WTC11 (cell line): ENCODE results near the gene MSANTD1. TPM values are rescaled to one million over a fixed set of nuclear protein-coding genes. Genes with fewer than 3 reads are reported as not detected.
A peak's percentile ranks its signal among the peaks of the same experiment; 100 is the strongest.

ENCODE experiments used
- ATAC-seq: fragments of 200-7000 bp; cut with Tn5 transposase; 2 replicates; pipeline ENCODE4 v1.10.0; 2021; ENCODE audit warnings: mild to moderate bottlenecking, moderate library complexity
- CTCF ChIA-PET: fragments of 300-600 bp; sonication (Branson Sonifier 250); formaldehyde crosslinking; loops from one replicate; lab custom pipeline; 2021; ENCODE audit warnings: antibody characterized with exemption; lab: Charles Lee
- POLR2A ChIA-PET: fragments of 350-600 bp; sonication (Branson Sonifier 250); formaldehyde crosslinking; loops from one replicate; lab custom pipeline; 2021; ENCODE audit warnings: antibody characterized with exemption; lab: Charles Lee
- DNase-seq: peaks from one replicate; pipeline ENCODE4 v3.0.0; 2021; ENCODE audit warnings: low spot score
- H3K27ac Mint-ChIP-seq: 2 replicates; pipeline ENCODE4 v1.8.0; 2021; ENCODE audit warnings: mixed read lengths
- H3K27me3 Mint-ChIP-seq: 2 replicates; pipeline ENCODE4 v1.8.0; 2021; ENCODE audit warnings: low read depth, mild to moderate bottlenecking, moderate library complexity, mixed read lengths
- H3K36me3 Mint-ChIP-seq: 2 replicates; pipeline ENCODE4 v1.8.0; 2021; ENCODE audit warnings: mixed read lengths
- H3K4me1 Mint-ChIP-seq: 2 replicates; pipeline ENCODE4 v1.8.0; 2022; ENCODE audit warnings: mixed read lengths
- H3K4me3 Mint-ChIP-seq: 2 replicates; pipeline ENCODE4 v1.8.0; 2021; ENCODE audit warnings: mild to moderate bottlenecking, moderate library complexity, mixed read lengths
- H3K9me3 Mint-ChIP-seq: 2 replicates; pipeline ENCODE4 v1.8.0; 2021; ENCODE audit warnings: mixed read lengths
- E2F1 ChIP-seq: sonication (generic); formaldehyde crosslinking; IDR thresholded peaks from 2 replicates; pipeline ENCODE4 v1.8.0; 2022; ENCODE audit warnings: mild to moderate bottlenecking, missing genetic modification reagents
- ELF4 ChIP-seq: sonication (generic); formaldehyde crosslinking; IDR thresholded peaks from 2 replicates; pipeline ENCODE4 v1.8.1; 2022; ENCODE audit warnings: low read depth, mild to moderate bottlenecking, moderate library complexity, missing genetic modification reagents
- ESRRA ChIP-seq: sonication (generic); formaldehyde crosslinking; IDR thresholded peaks from 2 replicates; pipeline ENCODE4 v1.8.1; 2022; ENCODE audit warnings: mild to moderate bottlenecking, missing genetic modification reagents, borderline replicate concordance
- FOXK1 ChIP-seq: sonication (generic); formaldehyde crosslinking; IDR thresholded peaks from 2 replicates; pipeline ENCODE4 v1.8.0; 2022; ENCODE audit warnings: mild to moderate bottlenecking, moderate library complexity, missing genetic modification reagents
- FOXP4 ChIP-seq: sonication (generic); formaldehyde crosslinking; IDR thresholded peaks from 2 replicates; pipeline ENCODE4 v1.8.0; 2022; ENCODE audit warnings: mild to moderate bottlenecking, missing genetic modification reagents
- MAX ChIP-seq: sonication (generic); formaldehyde crosslinking; IDR thresholded peaks from 2 replicates; pipeline ENCODE4 v1.8.0; 2022; ENCODE audit warnings: mild to moderate bottlenecking, missing genetic modification reagents
- NR2C2 ChIP-seq: sonication (generic); formaldehyde crosslinking; IDR thresholded peaks from 2 replicates; pipeline ENCODE4 v1.8.0; 2022; ENCODE audit warnings: mild to moderate bottlenecking, missing genetic modification reagents
- PREB ChIP-seq: sonication (generic); formaldehyde crosslinking; IDR thresholded peaks from 2 replicates; pipeline ENCODE4 v1.8.1; 2022; ENCODE audit warnings: mild to moderate bottlenecking, missing genetic modification reagents, moderate library complexity, borderline replicate concordance
- SMAD3 ChIP-seq: sonication (generic); formaldehyde crosslinking; IDR thresholded peaks from 2 replicates; pipeline ENCODE4 v1.8.0; 2022; ENCODE audit warnings: missing genetic modification reagents, mild to moderate bottlenecking, borderline replicate concordance
- TEAD4 ChIP-seq: sonication (generic); formaldehyde crosslinking; IDR thresholded peaks from 2 replicates; pipeline ENCODE4 v1.8.0; 2022; ENCODE audit warnings: mild to moderate bottlenecking, missing genetic modification reagents
- TP53 ChIP-seq: sonication (generic); formaldehyde crosslinking; IDR thresholded peaks from 2 replicates; pipeline ENCODE4 v1.8.1; 2023; ENCODE audit warnings: mild to moderate bottlenecking, missing genetic modification reagents
- ZBTB43 ChIP-seq: sonication (generic); formaldehyde crosslinking; IDR thresholded peaks from 2 replicates; pipeline ENCODE4 v1.8.1; 2023; ENCODE audit warnings: mild to moderate bottlenecking, missing genetic modification reagents
- ZMAT4 ChIP-seq: fragments of 250-450 bp; sonication (Bioruptor Pico); IDR thresholded peaks from 2 replicates; pipeline ENCODE4 v1.9.0; 2021; ENCODE audit warnings: mild to moderate bottlenecking
- ZNF138 ChIP-seq: sonication (generic); formaldehyde crosslinking; conservative IDR thresholded peaks from 2 replicates; pipeline ENCODE4 v1.8.1; 2022; ENCODE audit warnings: mild to moderate bottlenecking, moderate library complexity, missing genetic modification reagents
- ZNF219 ChIP-seq: sonication (generic); formaldehyde crosslinking; IDR thresholded peaks from 2 replicates; pipeline ENCODE4 v1.8.0; 2023; ENCODE audit warnings: missing genetic modification reagents, mild to moderate bottlenecking, borderline replicate concordance
- ZNF232 ChIP-seq: sonication (generic); formaldehyde crosslinking; IDR thresholded peaks from 2 replicates; pipeline ENCODE4 v1.8.0; 2022; ENCODE audit warnings: mild to moderate bottlenecking, missing genetic modification reagents
- ZNF281 ChIP-seq: sonication (generic); formaldehyde crosslinking; IDR thresholded peaks from 2 replicates; pipeline ENCODE4 v1.8.0; 2023; ENCODE audit warnings: mild to moderate bottlenecking, missing genetic modification reagents
- ZNF396 ChIP-seq: fragments of 250-450 bp; sonication (Bioruptor Pico); IDR thresholded peaks from 2 replicates; pipeline ENCODE4 v1.8.0; 2021; ENCODE audit warnings: mild to moderate bottlenecking, moderate library complexity, borderline replicate concordance
- ZNF671 ChIP-seq: fragments of 250-450 bp; sonication (Bioruptor Pico); IDR thresholded peaks from 2 replicates; pipeline ENCODE4 v1.8.0; 2021; ENCODE audit warnings: mild to moderate bottlenecking
- total RNA-seq: library from RNA; stranded (reverse); gene quantifications from 3 replicates; pipeline ENCODE4 v1.2.3, GENCODE V29; 2021

MSANTD1 gene
- total RNA-seq, 1 experiment from 2014 or later: 0.98 TPM

GRCh38 chr4:3229328-3229727, 19.6 kb upstream of the MSANTD1 start:
- POLR2A ChIA-PET: no interaction called here
- Mint-ChIP-seq H3K27ac (0 out of 2 replicates have a peak overlapping the region, but pooled peaks have one; percentile 5), H3K4me1 (no peaks in the 10 kb centered on the region), H3K36me3 (peaks cover 53% of the 10 kb centered on the region), H3K9me3 (peaks cover 8% of the 10 kb centered on the region)
- ATAC-seq: no peak
- no peak for DNase-seq
- 0 out of 2 replicates have a peak, but pooled peaks have one; percentile 44 for TF ChIP-seq ZNF219 (CRISPR knock-in tag)
- TF ChIP-seq ZNF671 (CRISPR knock-in tag): no peak
- TF ChIP-seq, all 79 proteins: peak for 1
- no peaks in the 10 kb centered on the region for H3K27me3 Mint-ChIP-seq
- CTCF ChIA-PET: no interaction called here
- H3K4me3 Mint-ChIP-seq: no peak overlapping the region

GRCh38 chr4:3229964-3230363, 19.0 kb upstream of the MSANTD1 start:
- Mint-ChIP-seq H3K36me3 (peaks cover 55% of the 10 kb centered on the region), H3K4me3 (no peak overlapping the region), H3K27ac (no peak overlapping the region), H3K9me3 (peaks cover 8% of the 10 kb centered on the region), H3K27me3 (peaks cover 4% of the 10 kb centered on the region; the same call in 1 of the 2 replicates), H3K4me1 (no peaks in the 10 kb centered on the region)
- POLR2A ChIA-PET: no interaction called here
- CTCF ChIA-PET: interaction anchor here (0.6 kb wide), 1 partner anchor 1859 kb away, joined by 4 read pairs; no protein-coding TSS in a partner anchor
- DNase-seq (no peak), ATAC-seq (no peak)
- no peak for TF ChIP-seq FOXP4 (CRISPR knock-in tag)
- no peak for TF ChIP-seq ZNF138
- TF ChIP-seq ELF4 (CRISPR knock-in tag): no peak
- TF ChIP-seq MAX (CRISPR knock-in tag): no peak
- no peak for TF ChIP-seq ZNF219 (CRISPR knock-in tag)
- TF ChIP-seq ZBTB43 (CRISPR knock-in tag): no peak

- TF ChIP-seq NR2C2 (CRISPR knock-in tag) (no peak), TEAD4 (CRISPR knock-in tag) (no peak), TP53 (CRISPR knock-in tag) (no peak), SMAD3 (CRISPR knock-in tag) (no peak), FOXK1 (CRISPR knock-in tag) (no peak), ZNF281 (CRISPR knock-in tag) (no peak), ESRRA (CRISPR knock-in tag) (no peak), ZNF232 (CRISPR knock-in tag) (no peak), PREB (CRISPR knock-in tag) (no peak), ZMAT4 (CRISPR knock-in tag) (no peak), ZNF396 (CRISPR knock-in tag) (no peak), E2F1 (CRISPR knock-in tag) (no peak)
- Mint-ChIP-seq H3K4me3 (no peak overlapping the region), H3K9me3 (peaks cover 8% of the 10 kb centered on the region), H3K27ac (peak overlapping the region; percentile 36; the same call in 1 of the 2 replicates), H3K36me3 (peaks cover 67% of the 10 kb centered on the region), H3K27me3 (peaks cover 11% of the 10 kb centered on the region), H3K4me1 (no peaks in the 10 kb centered on the region)
- no peak for DNase-seq
- ChIA-PET POLR2A (no interaction called here), CTCF (no interaction called here)
- ATAC-seq: no peak
Measured at GRCh38 chr4:3231471-3231870, 17.5 kb upstream of the MSANTD1 start.
